HG03378 (cell line): ENCODE results near the gene PCDHGA8.
"Not testable (repeated sequence)": the region's sequence is repeated elsewhere in the genome, so short reads cannot be mapped to it uniquely, and the experiment has no call there.

Source experiments
- ATAC-seq: cut with Tn5 transposase; IDR thresholded peaks from one replicate; pipeline ENCODE4 v1.9.1; 2021; ENCODE audit warnings: mild to moderate bottlenecking, moderate library complexity; ENCODE audit not compliant: unreplicated experiment

PCDHGA8 gene

GRCh38 chr5:141430332-141431113, 38.1 kb downstream of the PCDHGA8 start, which contains the start of gene PCDHGA12:
TSS of gene PCDHGA12 (plus strand) at chr5:141430507. CDS start at chr5:141430760, 253 bp downstream.
- peak; percentile 93 for ATAC-seq

DNA sequence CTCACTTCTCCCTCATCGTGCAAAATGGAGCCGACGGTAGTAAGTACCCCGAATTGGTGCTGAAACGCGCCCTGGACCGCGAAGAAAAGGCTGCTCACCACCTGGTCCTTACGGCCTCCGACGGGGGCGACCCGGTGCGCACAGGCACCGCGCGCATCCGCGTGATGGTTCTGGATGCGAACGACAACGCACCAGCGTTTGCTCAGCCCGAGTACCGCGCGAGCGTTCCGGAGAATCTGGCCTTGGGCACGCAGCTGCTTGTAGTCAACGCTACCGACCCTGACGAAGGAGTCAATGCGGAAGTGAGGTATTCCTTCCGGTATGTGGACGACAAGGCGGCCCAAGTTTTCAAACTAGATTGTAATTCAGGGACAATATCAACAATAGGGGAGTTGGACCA, 38.9 kb downstream of the PCDHGA8 start:
- ATAC-seq, result no peak

DNA sequence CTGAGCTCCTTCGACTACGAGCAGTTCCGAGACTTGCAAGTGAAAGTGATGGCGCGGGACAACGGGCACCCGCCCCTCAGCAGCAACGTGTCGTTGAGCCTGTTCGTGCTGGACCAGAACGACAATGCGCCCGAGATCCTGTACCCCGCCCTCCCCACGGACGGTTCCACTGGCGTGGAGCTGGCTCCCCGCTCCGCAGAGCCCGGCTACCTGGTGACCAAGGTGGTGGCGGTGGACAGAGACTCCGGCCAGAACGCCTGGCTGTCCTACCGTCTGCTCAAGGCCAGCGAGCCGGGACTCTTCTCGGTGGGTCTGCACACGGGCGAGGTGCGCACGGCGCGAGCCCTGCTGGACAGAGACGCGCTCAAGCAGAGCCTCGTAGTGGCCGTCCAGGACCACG, 39.9 kb downstream of the PCDHGA8 start:
- ATAC-seq, result not testable (repeated sequence)

GRCh38 chr5:141432726-141433125, 40.3 kb downstream of the PCDHGA8 start:
- not testable (repeated sequence) for ATAC-seq

GRCh38 chr5:141434006-141434405, 41.6 kb downstream of the PCDHGA8 start:
- no peak for ATAC-seq

DNA sequence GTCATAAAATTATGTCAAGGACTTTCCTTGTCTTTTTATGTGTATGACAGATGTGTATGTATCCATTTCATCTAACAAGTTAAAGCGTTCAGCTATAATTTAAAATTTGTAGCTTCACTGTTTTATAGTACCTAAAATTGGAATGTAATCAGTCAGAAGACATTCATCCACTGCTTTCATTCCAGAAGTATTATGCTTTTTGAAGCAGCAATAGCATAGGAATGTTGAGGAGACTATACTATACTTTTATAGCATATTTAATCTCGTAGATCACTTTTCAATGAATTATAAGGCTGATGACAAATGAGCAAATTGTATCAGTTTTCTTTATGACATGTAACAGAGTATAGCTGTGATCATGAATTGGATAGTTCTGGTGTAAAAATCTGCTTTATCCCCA, 44.8 kb downstream of the PCDHGA8 start:
- ATAC-seq, result no peak

DNA sequence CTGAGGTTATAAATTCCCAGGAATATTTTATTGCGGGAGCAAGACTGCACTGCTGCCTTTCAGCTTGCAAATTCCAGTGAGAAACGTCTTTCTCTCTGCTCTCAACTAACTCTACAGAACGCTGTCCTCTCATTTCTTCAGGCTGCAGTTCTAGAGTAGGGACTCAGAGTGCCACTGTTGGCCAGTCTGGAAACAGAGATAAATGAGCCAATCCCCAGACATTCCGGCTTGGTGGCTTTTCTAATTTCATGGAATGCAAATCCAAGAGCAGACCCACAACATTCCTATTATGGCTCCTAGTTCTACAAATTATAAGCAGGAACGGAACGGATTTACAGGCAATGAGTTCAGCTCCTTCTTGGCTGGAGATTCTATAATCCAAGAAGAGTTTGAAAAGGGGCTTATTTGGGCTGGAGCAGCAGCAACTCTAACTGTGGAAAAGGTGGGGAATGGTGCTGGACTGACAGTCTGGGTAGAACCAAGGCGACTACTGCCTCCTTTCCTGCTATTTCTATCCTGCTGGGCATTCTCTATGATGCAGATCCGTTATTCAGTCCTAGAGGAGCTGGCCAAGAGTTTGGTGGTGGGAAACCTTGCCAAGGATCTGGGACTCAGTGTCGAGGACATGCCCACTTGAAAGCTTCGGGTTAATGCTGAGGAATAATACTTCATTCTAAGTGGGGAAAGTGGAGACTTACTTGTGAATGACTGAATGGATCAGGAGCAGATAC, 47.1 kb downstream of the PCDHGA8 start:
- no peak for ATAC-seq

DNA sequence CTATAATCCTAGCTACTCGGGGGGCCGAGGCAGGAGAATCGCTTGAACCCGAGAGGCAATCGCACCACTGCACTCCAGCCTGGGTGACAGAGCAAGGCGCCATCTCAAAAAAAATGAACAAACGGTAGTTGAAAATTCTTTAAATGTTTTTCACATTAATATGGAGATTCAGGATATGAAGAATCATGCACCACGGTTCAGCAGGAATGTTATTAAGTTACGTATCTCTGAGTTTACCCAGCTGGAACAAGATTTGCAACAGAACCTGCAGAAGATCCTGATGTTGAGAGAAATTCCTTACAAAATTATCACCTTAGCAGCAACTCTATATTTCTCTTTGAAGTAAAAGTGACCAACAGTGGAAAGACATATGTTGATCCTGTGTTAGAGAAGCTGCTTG, 47.9 kb downstream of the PCDHGA8 start:
- no peak for ATAC-seq

DNA sequence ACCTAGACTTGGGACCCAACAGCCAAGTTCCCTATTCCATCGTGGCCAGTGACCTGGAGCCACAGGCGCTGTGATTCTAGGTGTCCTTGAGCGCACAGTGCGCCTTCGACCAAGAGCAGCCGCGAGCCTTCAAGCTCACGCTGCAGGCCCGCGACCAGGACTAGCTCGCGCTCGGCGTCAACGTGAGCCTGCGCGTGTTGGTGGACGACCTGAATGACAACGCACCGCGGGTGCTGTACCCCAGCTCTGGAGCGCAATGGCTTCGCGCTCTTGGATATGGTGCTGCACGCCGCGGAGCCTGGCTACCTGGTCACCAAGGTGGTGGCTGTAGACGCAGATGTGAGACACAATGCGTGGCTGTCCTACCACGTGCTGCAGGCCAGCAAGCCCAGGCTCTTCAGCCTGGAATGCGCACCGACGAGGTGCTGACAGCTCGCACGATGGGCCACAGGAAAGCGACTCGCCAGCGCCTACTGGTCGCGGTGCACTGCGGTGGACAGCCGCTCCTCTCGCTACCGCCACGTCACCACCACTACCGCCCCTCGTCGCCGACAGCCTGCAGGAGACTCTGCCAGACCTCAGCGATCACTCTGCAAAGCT, 49.2 kb downstream of the PCDHGA8 start:
- no peak for ATAC-seq
